HG02938 (cell line): ENCODE data around the gene UQCRHL.
"Not testable (repeated sequence)": the region's sequence is repeated elsewhere in the genome, so short reads cannot be mapped to it uniquely, and the experiment has no call there.

Experiments used
- ATAC-seq: cut with Tn5 transposase; IDR thresholded peaks from one replicate; pipeline ENCODE4 v1.9.1; 2021; ENCODE audit warnings: mild to moderate bottlenecking, moderate library complexity; ENCODE audit not compliant: unreplicated experiment

Gene UQCRHL

GRCh38 chr1:15807549-15807948 is at the start of gene UQCRHL:
Gene UQCRHL (minus strand): TSS chr1:15807649. CDS start chr1:15807649, 0 bp downstream.
- not testable (repeated sequence) for ATAC-seq

DNA sequence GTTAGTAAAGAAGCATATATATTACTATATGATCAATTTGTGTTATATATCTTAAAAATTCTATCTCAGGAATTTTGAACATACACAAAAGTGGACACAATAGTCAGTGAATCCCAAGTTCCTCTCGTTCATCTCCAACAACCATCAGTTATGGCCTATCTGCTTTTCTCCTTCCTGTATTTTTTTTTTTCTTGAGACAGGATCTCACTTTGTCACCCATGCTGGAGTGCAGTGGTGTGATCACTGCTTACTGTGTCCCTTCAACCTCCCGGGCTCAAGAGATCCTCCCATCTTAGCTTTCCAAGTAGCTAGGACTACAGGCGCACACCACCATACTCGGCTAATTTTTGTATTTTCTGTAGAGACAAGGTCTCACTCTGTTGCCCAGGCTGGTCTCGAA is 49.4 kb upstream of the UQCRHL start:
- no peak for ATAC-seq

DNA sequence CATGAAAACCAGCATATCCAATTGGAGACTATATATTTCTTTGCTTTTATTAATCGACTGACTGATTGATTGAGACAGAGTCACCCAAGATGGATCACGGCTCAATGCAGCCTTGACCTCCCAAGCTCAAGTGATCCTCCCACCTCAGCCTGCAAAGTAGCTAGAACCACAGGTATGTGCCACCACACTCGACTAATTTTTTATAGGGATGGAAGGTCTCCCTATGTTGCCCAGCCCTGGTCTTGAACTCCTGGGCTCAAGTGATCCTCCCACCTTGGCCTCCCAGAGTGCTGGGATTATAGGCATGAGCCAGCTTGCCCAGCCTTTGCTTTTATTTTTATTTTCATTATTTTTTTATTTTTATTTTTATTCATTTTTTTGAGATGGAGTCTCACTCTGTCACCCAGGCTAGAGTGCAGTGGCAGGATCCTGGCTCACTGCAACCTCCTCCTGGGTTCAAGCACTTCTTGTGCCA is 45.4 kb upstream of the UQCRHL start:
- no peak for ATAC-seq

DNA sequence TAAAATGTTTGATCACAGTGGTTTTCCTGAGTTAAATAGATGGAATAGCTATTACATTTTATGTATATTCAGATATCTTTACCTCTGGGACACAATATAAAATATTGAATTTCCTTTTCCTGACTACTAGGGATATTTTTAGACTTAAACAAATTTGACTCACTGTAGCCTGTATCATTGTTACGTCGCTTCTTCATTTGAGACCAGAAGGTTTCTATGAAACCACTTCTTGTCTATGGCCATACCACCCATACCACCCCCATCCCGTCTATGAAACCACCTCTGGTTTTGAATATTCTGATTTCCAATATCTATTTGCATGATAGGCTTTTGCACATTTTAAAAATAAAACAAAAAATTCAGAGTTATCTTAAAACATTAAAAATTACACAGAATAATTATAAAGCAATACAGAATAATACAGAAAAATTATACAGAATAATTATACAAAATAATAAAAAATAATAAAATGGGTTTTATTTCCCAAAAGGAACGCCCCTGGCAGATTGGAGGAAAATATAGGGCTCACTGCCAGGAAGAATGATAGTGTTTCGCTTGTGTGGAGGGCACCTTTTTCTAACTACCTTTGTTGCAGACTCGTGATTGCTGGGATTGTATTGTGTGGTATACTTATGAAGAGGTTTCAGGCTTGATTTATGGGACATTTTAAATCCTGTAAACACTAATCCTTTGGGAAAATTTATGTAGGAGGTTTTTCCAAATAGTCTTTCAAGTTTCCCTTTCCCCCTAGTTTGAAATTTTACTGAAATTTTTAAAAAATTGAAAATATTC is 44.8 kb upstream of the UQCRHL start:
- ATAC-seq = no peak

DNA sequence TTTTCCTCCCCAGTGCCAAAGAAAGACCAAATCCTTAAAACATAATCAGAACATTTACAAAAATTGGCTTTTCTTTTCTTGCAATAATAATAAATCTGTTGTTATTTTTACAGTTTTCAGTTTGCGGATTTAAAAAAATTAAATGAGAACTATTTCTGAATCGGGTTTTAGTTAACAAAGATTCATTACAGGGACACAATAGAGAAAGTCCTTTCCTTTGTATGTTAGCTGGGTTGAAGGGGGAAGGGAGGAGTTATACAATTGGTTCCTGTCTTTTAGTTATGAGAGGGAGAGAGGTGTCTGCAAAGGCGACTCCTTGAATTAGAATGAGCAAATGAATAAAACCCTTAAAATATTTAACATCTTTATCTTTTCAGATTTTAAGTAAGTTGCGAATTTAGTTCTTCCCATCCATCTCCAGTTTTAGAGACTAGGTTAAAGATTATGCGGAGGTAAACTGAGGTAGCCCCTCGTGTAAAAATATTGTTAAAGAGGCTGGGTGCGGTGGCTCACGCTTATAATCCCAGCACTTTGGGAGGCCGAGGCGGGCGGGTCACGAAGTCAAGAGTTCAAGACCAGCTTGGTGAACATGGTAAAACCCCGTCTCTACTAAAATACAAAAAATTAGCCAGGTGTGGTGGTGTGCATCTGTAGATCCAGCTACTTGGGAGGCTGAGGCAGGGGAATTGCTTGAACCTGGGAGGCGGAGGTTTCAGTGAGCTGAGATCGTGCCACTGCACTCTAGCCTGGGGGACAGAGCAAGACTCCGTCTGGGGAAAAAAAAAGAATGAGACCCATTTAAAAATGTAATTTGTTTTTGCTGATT is 44.0 kb upstream of the UQCRHL start:
- ATAC-seq = no peak

GRCh38 chr1:15850471-15851001 is 43.1 kb upstream of the UQCRHL start:
- ATAC-seq = no peak

- ATAC-seq = no peak
Measured at GRCh38 chr1:15849775-15850324, 42.4 kb upstream of the UQCRHL start.

- ATAC-seq = no peak
Measured at GRCh38 chr1:15848929-15849774, 41.7 kb upstream of the UQCRHL start.

GRCh38 chr1:15848143-15848928 is 40.9 kb upstream of the UQCRHL start:
- peak; percentile 7 for ATAC-seq

DNA sequence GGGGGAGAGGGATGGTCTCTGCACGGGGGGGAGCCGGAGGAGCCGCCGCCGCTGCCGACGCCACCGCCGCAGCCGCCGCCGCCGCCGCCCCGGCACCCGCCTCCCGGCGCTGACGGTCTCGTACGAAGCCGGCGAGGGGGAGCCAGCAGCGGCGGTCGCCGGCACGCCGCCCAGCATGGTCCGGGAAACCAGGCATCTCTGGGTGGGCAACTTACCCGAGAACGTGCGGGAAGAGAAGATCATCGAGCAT is 40.4 kb upstream of the UQCRHL start:
- no peak for ATAC-seq

- ATAC-seq = peak; percentile 55
Measured at GRCh38 chr1:15847100-15847892, 39.8 kb upstream of the UQCRHL start, which contains the start of gene SPEN. Gene SPEN (plus strand): TSS chr1:15847707. CDS start chr1:15848068, 361 bp downstream.

DNA sequence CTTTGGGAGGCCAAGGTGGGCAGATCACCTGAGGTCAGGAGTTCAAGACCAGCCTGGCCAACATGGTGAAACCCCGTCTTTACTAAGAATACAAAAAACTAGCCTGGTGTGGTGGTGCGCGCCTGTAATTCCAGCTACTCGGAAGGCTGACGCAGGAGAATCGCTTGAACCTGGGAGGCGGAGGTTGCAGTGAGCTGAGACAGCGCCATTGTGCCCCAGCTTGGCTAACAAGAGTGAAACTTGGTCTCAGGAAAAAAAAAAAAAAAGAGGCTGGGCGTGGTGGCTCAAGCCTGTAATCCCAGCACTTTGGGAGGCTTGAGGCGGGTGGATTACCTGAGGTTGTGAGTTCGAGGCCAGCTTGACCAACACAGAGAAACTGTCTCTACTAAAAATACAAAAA is 38.6 kb upstream of the UQCRHL start:
- ATAC-seq = not testable (repeated sequence)

DNA sequence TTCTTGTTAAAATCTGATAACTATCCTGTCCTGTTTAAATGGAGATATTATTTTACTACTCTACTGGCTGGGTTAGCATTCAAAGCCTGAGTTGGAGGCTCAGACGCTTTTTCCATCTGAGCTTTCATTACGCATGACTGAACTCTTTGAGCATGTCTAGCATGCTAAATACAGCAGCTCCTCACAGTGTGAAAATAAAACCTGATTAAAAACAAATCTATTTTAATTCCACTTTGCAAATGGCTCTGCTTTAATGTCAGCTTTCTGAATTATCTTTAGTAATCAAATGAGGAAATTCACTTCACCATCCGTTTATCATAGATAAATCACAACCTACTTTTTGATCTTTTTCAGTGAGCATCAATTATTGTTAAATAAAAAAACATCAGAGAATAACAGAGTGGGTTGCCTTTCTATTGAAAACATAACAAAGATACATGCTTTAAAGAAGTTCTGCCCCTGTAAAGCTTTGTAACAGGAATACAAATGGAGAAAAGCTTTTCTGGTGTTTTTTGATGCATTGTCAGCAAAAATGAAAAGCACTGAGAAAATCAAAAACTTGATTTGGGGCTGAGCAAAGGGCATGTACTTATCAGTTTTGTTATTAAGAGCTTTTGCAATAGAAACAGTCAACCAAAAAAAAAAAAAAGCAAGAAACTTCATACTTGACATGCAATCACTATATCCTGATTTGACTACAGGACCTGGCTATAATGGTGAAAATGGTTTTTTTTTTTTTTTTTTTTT is 36.5 kb upstream of the UQCRHL start:
- no peak for ATAC-seq

GRCh38 chr1:15838721-15839120 is 31.3 kb upstream of the UQCRHL start:
- no peak for ATAC-seq

DNA sequence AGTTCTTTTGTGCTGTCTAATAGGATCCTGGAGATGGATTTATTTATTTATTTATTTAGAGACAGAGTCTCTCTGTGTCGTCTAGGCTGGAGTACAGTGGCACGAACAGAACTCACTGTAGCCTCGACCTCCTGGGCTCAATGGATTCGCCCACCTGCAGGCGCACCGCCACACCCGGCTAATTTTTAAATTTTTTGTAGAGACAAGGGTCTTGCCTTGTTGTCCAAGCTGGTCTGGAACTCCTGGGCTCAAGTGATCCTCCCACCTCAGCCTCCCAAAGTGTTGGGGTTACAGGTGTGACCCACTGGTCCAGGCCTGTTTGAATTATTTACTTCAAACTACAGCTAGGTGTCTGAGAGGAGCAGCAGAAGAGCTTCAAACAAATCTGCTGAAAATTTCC is 30.5 kb upstream of the UQCRHL start:
- ATAC-seq = no peak

DNA sequence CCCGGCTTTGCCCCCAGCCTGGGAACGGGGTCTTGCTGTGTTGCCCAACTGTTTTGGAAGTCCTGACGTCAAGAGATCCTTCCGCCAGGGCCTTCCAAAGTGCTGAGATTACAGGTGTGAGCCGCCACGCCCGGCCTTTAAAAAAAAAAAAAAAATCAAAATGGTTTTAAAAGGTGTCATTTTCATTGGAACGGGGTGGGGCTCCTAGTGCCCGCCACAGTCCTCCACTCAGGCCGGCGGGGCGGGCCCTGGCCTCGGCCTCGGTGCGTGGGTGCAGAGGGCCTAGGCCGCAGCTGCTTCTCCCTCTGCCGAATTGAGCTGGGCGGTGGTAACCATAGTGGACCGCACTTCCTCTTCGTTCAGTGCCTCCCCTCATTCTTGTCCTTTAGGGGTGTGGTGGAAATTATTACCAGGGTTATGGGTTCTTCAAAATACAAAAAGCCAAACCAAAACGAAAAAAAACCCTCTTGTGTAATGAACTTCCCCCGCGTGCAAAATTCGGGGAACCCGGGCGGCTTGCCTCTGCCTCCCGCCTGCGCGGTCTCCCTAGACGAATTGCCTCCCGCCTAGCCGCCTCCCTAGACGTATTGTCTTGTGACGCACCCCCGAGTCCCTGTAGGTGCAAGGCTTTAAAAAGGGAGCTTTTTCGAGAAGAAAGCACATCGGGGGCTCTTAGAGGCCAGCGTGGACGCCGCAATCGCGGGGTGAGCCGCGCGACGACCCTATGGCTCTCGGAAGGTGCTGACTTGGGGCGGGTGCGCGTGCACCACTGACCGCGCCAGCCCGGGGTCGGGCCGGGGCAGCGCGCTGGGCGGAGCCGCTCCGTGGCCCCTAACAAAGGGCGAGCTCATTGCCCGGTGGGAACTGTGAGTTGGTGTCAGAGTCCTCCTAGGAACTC is 29.6 kb upstream of the UQCRHL start:
- no peak for ATAC-seq

- not testable (repeated sequence) for ATAC-seq
Measured at GRCh38 chr1:15836511-15836771, 29.0 kb upstream of the UQCRHL start.
